GM10266 (cell line): ENCODE data around the gene GRIP2.

Source experiments
- DNase-seq: peaks from one replicate; pipeline ENCODE4 v3.0.0; 2012; ENCODE audit errors: extremely low spot score
- TF ChIP-seq, protein P1 (sequence below): IDR thresholded peaks from 2 replicates; pipeline ENCODE4 v1.5.1; 2012; ENCODE audit warnings: mild to moderate bottlenecking, low read depth; ENCODE audit not compliant: control insufficient read depth, insufficient read depth; ENCODE audit errors: missing control alignments

Gene GRIP2

DNA sequence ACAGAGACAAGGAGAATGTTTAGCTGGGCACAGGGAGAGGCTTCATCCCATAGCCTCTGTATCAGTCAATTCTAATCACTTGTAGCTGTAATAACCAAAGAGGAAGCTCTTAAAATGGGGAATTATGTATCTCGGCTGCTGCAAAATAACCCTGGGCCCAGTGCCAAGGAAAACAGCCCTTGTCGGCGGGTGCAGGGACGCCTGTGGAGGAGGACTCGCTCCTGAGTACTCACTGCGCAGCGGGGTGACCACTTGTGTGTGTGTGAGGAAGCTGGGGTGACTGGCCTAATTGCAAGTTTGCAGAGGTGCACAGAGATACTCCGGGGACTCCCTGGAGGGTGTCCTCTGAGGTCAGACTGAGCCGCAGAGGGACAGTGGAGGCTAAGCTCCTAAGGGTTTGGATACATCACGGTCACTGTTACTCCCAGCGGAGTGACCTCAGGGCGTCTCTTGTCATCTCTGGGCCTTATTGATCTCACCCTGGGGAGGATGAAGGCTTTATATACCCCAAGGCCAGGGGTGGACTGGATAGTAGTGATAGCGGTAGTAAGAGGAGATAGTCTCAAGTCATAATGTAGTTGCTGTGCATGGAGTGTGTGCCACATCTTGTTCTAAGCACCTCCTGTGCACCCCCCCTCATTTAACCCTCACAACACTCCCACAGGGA is 100.5 kb downstream of the GRIP2 start:
- DNase-seq: no peak

More for the DNA sequence above, 100.5 kb downstream of the GRIP2 start:
- TF ChIP-seq, protein P1, sequence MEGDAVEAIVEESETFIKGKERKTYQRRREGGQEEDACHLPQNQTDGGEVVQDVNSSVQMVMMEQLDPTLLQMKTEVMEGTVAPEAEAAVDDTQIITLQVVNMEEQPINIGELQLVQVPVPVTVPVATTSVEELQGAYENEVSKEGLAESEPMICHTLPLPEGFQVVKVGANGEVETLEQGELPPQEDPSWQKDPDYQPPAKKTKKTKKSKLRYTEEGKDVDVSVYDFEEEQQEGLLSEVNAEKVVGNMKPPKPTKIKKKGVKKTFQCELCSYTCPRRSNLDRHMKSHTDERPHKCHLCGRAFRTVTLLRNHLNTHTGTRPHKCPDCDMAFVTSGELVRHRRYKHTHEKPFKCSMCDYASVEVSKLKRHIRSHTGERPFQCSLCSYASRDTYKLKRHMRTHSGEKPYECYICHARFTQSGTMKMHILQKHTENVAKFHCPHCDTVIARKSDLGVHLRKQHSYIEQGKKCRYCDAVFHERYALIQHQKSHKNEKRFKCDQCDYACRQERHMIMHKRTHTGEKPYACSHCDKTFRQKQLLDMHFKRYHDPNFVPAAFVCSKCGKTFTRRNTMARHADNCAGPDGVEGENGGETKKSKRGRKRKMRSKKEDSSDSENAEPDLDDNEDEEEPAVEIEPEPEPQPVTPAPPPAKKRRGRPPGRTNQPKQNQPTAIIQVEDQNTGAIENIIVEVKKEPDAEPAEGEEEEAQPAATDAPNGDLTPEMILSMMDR: no peak
